NCI-H524 (cell line): Measurements from ENCODE around the gene TUBA8.
"Not testable (repeated sequence)": the region's sequence is repeated elsewhere in the genome, so short reads cannot be mapped to it uniquely, and the experiment has no call there.

Source experiments
- DNase-seq, 2 experiments: peaks; one replicate each; lab custom pipeline; 2025; lab: John Stamatoyannopoulos, UW

The TUBA8 gene

GRCh38 chr22:18173441-18173840 is 62.8 kb downstream of the TUBA8 start:
- not testable (repeated sequence) for DNase-seq
